GM23338 (cell line): ENCODE results near the gene PRKAR1B. TPM values are rescaled to one million over a fixed set of nuclear protein-coding genes. Genes with fewer than 3 reads are reported as not detected.

Source experiments
- ATAC-seq: fragments of 200-7000 bp; cut with Tn5 transposase; 3 replicates; pipeline ENCODE4 v1.9.1; 2020
- DNase-seq: peaks from one replicate; pipeline ENCODE4 v3.0.0-alpha.2; 2015; ENCODE audit warnings: low spot score
- H2AFZ ChIP-seq: fragments of 200-600 bp; sonication (generic); 2 replicates; pipeline ENCODE4 v1.8.0; 2016; ENCODE audit warnings: antibody characterized with exemption, mild to moderate bottlenecking, moderate library complexity
- H3F3A ChIP-seq: fragments of 200-600 bp; sonication (generic); replicated peaks from 2 replicates; pipeline ENCODE4 v1.8.0; 2017; ENCODE audit warnings: antibody characterized with exemption, mixed run types, low read depth
- H3K27ac ChIP-seq: fragments of 200-600 bp; sonication (generic); 2 replicates; pipeline ENCODE4 v1.6.1; 2016; ENCODE audit warnings: low read depth
- H3K27me3 ChIP-seq: fragments of 200-600 bp; sonication (generic); 2 replicates; pipeline ENCODE4 v1.8.0; 2016; ENCODE audit warnings: mild to moderate bottlenecking, mixed run types, moderate library complexity; ENCODE audit not compliant: insufficient read depth
- H3K36me3 ChIP-seq: fragments of 200-600 bp; sonication (generic); 2 replicates; pipeline ENCODE4 v1.8.0; 2016; ENCODE audit warnings: mild to moderate bottlenecking; ENCODE audit not compliant: insufficient read depth
- H3K4me1 ChIP-seq: fragments of 200-600 bp; sonication (generic); 2 replicates; pipeline ENCODE4 v1.8.0; 2016; ENCODE audit warnings: mild to moderate bottlenecking, moderate library complexity; ENCODE audit not compliant: insufficient read depth
- H3K4me2 ChIP-seq: fragments of 200-600 bp; sonication (generic); 2 replicates; pipeline ENCODE4 v1.7.1; 2017; ENCODE audit warnings: mixed run types
- H3K4me3 ChIP-seq: fragments of 200-600 bp; sonication (generic); 2 replicates; pipeline ENCODE4 v1.6.1; 2016; ENCODE audit warnings: mixed run types
- H3K79me2 ChIP-seq: fragments of 200-600 bp; sonication (generic); replicated peaks from 2 replicates; pipeline ENCODE4 v1.8.0; 2017; ENCODE audit warnings: mild to moderate bottlenecking; ENCODE audit not compliant: insufficient read depth
- H3K9me2 ChIP-seq: fragments of 200-600 bp; sonication (generic); 2 replicates; pipeline ENCODE4 v1.8.0; 2017; ENCODE audit not compliant: insufficient read depth
- H4K20me1 ChIP-seq: fragments of 200-600 bp; sonication (generic); replicated peaks from 2 replicates; pipeline ENCODE4 v1.8.0; 2017; ENCODE audit warnings: mild to moderate bottlenecking; ENCODE audit not compliant: insufficient read depth
- H3K27ac Mint-ChIP-seq: 2 replicates; pipeline ENCODE4 v1.8.0; 2020; ENCODE audit warnings: inconsistent platforms, mild to moderate bottlenecking, moderate library complexity, mixed read lengths
- H3K27me3 Mint-ChIP-seq: 3 replicates; pipeline ENCODE4 v1.8.0; 2022; ENCODE audit warnings: low read depth, mild to moderate bottlenecking, moderate library complexity, mixed read lengths, inconsistent platforms; ENCODE audit not compliant: insufficient read depth, poor library complexity
- H3K36me3 Mint-ChIP-seq: 3 replicates; pipeline ENCODE4 v1.8.0; 2021; ENCODE audit warnings: low read depth, mild to moderate bottlenecking, inconsistent platforms, moderate library complexity, mixed read lengths
- H3K4me1 Mint-ChIP-seq: 3 replicates; pipeline ENCODE4 v1.8.0; 2020; ENCODE audit warnings: mild to moderate bottlenecking, inconsistent platforms, mixed read lengths
- H3K4me3 Mint-ChIP-seq: 3 replicates; pipeline ENCODE4 v1.8.0; 2021; ENCODE audit warnings: moderate library complexity, mild to moderate bottlenecking, inconsistent platforms, mixed read lengths
- H3K9me3 Mint-ChIP-seq: 3 replicates; pipeline ENCODE4 v1.8.0; 2020; ENCODE audit warnings: moderate library complexity, mild to moderate bottlenecking, inconsistent platforms, mixed read lengths
- EZH2 ChIP-seq: fragments of 200-600 bp; sonication (generic); IDR thresholded peaks from one replicate; pipeline ENCODE4 v1.8.0; 2017; ENCODE audit warnings: antibody characterized with exemption, mild to moderate bottlenecking, low read depth; ENCODE audit not compliant: unreplicated experiment
- EZH2phosphoT487 ChIP-seq: fragments of 200-600 bp; sonication (generic); IDR thresholded peaks from one replicate; pipeline ENCODE4 v1.8.1; 2018; ENCODE audit warnings: antibody characterized with exemption; ENCODE audit not compliant: unreplicated experiment
- JUNB ChIP-seq: IDR thresholded peaks from one replicate; pipeline ENCODE4 v1.6.1; 2016; ENCODE audit warnings: antibody characterized with exemption; ENCODE audit not compliant: unreplicated experiment
- NANOG ChIP-seq: IDR thresholded peaks from 2 replicates; pipeline ENCODE4 v1.6.1; 2016; ENCODE audit warnings: antibody characterized with exemption, borderline replicate concordance
- REST ChIP-seq: IDR thresholded peaks from one replicate; pipeline ENCODE4 v1.6.1; 2018; ENCODE audit warnings: antibody characterized with exemption; ENCODE audit not compliant: unreplicated experiment
- STAT1 ChIP-seq: IDR thresholded peaks from one replicate; pipeline ENCODE4 v1.6.1; 2016; ENCODE audit warnings: antibody characterized with exemption; ENCODE audit not compliant: unreplicated experiment
- ZNF114 ChIP-seq: fragments of 250-450 bp; sonication (Bioruptor Pico); IDR thresholded peaks from 2 replicates; pipeline ENCODE4 v1.5.0; 2020; ENCODE audit warnings: mild to moderate bottlenecking, moderate library complexity
- ZNF331 ChIP-seq: fragments of 250-450 bp; sonication (Bioruptor Pico); IDR thresholded peaks from 2 replicates; pipeline ENCODE4 v1.5.0; 2020; ENCODE audit warnings: low read depth, mild to moderate bottlenecking, moderate library complexity
- polyA plus RNA-seq: library from polyadenylated mRNA; unstranded; fragments of >200 nt; fragmentation: Nextera tagmentation; extraction: Ambion mirVana; gene quantifications from 2 replicates; pipeline ENCODE4 v1.2.1, GENCODE V29; 2016
- total RNA-seq: library from RNA; depleted of rRNA; stranded (reverse); fragments of >200 nt; shearing (Covaris generic); gene quantifications from 2 replicates; pipeline ENCODE4 v1.2.3, GENCODE V29; 2014
- TF ChIP-seq, protein P1 (sequence below): IDR thresholded peaks from 2 replicates; pipeline ENCODE4 v1.6.1; 2016; ENCODE audit warnings: antibody characterized with exemption
- TF ChIP-seq, protein P2 (sequence below): fragments of 250-450 bp; sonication (Bioruptor Pico); IDR thresholded peaks from 2 replicates; pipeline ENCODE4 v1.5.0; 2020; ENCODE audit warnings: mild to moderate bottlenecking, moderate library complexity
- TF ChIP-seq, protein P3 (sequence below), 2 experiments: fragments of 200-600 bp in 1 of 2; sonication (generic) in 1 of 2; conservative IDR thresholded peaks; 2 replicates each; pipeline versions ENCODE4 v1.5.1 to v1.6.1; 2016 to 2017; ENCODE audit warnings: antibody characterized with exemption in 2 of 2, low read depth in 2 of 2, mild to moderate bottlenecking in 2 of 2, moderate library complexity in 1 of 2

Gene PRKAR1B
- total and polyA plus RNA-seq, 2 experiments from 2014 or later: 35.7 to 36.7 TPM

DNA sequence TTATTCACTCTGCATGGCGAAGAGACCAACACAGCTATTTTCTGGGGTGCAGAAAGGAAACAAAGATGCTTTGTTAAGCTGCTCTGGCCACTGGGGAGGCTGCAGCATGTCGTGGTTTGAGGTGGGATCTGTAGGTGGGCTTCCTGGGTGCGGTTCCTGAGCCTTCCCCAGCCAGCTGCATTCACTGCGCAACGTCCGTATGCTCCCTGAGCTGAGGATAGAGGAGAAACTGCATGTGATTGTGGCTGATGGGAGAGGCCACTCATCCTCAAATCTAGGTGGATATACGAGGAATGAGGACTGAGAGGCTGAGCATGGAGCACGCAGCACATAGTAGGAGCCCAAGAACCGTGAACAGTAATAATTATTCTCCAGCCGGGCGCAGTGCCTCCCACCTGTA is 10.4 kb downstream of the PRKAR1B start (continued):
- no peak for TF ChIP-seq EZH2
- TF ChIP-seq, protein P1, sequence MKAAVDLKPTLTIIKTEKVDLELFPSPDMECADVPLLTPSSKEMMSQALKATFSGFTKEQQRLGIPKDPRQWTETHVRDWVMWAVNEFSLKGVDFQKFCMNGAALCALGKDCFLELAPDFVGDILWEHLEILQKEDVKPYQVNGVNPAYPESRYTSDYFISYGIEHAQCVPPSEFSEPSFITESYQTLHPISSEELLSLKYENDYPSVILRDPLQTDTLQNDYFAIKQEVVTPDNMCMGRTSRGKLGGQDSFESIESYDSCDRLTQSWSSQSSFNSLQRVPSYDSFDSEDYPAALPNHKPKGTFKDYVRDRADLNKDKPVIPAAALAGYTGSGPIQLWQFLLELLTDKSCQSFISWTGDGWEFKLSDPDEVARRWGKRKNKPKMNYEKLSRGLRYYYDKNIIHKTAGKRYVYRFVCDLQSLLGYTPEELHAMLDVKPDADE: no peak
- TF ChIP-seq EZH2phosphoT487: no peak
- TF ChIP-seq STAT1: no peak

DNA sequence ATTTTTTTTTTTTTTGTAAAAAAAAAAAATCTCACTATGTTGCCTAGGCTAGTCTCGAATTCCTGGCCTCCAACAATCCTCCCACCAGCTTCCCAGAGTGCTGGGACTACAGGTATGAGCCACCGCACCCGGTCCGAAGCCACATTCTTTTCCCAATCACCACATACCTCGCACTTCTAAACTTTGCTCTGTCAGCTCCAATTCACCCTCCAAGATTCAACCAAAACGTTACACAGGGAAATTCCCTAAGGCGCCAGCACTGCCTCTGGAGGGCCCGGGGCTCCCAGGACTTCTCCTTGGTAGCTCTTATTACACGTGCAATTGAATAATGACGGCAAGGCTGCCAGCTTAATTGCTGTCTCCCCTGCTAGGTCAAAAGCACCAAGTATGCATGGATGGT is 10.9 kb downstream of the PRKAR1B start:
- no peak for TF ChIP-seq ZNF114 (CRISPR knock-in tag)
- TF ChIP-seq, protein P2, sequence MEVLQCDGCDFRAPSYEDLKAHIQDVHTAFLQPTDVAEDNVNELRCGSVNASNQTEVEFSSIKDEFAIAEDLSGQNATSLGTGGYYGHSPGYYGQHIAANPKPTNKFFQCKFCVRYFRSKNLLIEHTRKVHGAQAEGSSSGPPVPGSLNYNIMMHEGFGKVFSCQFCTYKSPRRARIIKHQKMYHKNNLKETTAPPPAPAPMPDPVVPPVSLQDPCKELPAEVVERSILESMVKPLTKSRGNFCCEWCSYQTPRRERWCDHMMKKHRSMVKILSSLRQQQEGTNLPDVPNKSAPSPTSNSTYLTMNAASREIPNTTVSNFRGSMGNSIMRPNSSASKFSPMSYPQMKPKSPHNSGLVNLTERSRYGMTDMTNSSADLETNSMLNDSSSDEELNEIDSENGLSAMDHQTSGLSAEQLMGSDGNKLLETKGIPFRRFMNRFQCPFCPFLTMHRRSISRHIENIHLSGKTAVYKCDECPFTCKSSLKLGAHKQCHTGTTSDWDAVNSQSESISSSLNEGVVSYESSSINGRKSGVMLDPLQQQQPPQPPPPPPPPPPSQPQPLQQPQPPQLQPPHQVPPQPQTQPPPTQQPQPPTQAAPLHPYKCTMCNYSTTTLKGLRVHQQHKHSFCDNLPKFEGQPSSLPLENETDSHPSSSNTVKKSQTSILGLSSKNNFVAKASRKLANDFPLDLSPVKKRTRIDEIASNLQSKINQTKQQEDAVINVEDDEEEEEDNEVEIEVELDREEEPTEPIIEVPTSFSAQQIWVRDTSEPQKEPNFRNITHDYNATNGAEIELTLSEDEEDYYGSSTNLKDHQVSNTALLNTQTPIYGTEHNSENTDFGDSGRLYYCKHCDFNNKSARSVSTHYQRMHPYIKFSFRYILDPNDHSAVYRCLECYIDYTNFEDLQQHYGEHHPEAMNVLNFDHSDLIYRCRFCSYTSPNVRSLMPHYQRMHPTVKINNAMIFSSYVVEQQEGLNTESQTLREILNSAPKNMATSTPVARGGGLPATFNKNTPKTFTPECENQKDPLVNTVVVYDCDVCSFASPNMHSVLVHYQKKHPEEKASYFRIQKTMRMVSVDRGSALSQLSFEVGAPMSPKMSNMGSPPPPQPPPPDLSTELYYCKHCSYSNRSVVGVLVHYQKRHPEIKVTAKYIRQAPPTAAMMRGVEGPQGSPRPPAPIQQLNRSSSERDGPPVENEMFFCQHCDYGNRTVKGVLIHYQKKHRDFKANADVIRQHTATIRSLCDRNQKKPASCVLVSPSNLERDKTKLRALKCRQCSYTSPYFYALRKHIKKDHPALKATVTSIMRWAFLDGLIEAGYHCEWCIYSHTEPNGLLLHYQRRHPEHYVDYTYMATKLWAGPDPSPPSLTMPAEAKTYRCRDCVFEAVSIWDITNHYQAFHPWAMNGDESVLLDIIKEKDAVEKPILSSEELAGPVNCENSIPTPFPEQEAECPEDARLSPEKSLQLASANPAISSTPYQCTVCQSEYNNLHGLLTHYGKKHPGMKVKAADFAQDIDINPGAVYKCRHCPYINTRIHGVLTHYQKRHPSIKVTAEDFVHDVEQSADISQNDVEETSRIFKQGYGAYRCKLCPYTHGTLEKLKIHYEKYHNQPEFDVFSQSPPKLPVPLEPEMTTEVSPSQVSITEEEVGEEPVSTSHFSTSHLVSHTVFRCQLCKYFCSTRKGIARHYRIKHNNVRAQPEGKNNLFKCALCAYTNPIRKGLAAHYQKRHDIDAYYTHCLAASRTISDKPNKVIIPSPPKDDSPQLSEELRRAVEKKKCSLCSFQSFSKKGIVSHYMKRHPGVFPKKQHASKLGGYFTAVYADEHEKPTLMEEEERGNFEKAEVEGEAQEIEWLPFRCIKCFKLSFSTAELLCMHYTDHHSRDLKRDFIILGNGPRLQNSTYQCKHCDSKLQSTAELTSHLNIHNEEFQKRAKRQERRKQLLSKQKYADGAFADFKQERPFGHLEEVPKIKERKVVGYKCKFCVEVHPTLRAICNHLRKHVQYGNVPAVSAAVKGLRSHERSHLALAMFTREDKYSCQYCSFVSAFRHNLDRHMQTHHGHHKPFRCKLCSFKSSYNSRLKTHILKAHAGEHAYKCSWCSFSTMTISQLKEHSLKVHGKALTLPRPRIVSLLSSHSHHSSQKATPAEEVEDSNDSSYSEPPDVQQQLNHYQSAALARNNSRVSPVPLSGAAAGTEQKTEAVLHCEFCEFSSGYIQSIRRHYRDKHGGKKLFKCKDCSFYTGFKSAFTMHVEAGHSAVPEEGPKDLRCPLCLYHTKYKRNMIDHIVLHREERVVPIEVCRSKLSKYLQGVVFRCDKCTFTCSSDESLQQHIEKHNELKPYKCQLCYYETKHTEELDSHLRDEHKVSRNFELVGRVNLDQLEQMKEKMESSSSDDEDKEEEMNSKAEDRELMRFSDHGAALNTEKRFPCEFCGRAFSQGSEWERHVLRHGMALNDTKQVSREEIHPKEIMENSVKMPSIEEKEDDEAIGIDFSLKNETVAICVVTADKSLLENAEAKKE (CRISPR knock-in tag): no peak
- TF ChIP-seq, protein P1: no peak
- no peak for TF ChIP-seq REST
- TF ChIP-seq, protein P3, sequence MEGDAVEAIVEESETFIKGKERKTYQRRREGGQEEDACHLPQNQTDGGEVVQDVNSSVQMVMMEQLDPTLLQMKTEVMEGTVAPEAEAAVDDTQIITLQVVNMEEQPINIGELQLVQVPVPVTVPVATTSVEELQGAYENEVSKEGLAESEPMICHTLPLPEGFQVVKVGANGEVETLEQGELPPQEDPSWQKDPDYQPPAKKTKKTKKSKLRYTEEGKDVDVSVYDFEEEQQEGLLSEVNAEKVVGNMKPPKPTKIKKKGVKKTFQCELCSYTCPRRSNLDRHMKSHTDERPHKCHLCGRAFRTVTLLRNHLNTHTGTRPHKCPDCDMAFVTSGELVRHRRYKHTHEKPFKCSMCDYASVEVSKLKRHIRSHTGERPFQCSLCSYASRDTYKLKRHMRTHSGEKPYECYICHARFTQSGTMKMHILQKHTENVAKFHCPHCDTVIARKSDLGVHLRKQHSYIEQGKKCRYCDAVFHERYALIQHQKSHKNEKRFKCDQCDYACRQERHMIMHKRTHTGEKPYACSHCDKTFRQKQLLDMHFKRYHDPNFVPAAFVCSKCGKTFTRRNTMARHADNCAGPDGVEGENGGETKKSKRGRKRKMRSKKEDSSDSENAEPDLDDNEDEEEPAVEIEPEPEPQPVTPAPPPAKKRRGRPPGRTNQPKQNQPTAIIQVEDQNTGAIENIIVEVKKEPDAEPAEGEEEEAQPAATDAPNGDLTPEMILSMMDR (conservative IDR thresholded peaks at IDR 0.05; ENCODE audit: low read depth in 2 of 2): no peak
- no peak for TF ChIP-seq EZH2phosphoT487
- TF ChIP-seq NANOG: no peak
- no peak for TF ChIP-seq ZNF331 (CRISPR knock-in tag)
- no peak for TF ChIP-seq JUNB
- Histone ChIP-seq H3K79me2 (peaks cover 63% of the 10 kb centered on the region), H3K36me3 (no peaks in the 10 kb centered on the region), H3K4me1 (peaks cover 3% of the 10 kb centered on the region; the same call in 1 of the 2 replicates), H4K20me1 (peaks cover 7% of the 10 kb centered on the region), H3F3A (no peaks in the 10 kb centered on the region), H3K27ac (no peak overlapping the region), H3K4me2 (no peak overlapping the region), H3K4me3 (no peak overlapping the region), H2AFZ (no peak overlapping the region), H3K9me2 (no peaks in the 10 kb centered on the region), H3K27me3 (no peaks in the 10 kb centered on the region)
- Mint-ChIP-seq H3K4me3 (no peak overlapping the region), H3K36me3 (peaks cover 51% of the 10 kb centered on the region), H3K9me3 (peaks cover 26% of the 10 kb centered on the region), H3K27me3 (peaks cover 17% of the 10 kb centered on the region), H3K27ac (no peak overlapping the region), H3K4me1 (peaks cover 23% of the 10 kb centered on the region)
- DNase-seq: no peak
- ATAC-seq: no peak
